PFSK-1 (cell line): ENCODE results near the gene NPY2R.

Experiments used
- SIN3A ChIP-seq: IDR thresholded peaks from 2 replicates; pipeline ENCODE4 v1.6.1; 2012; ENCODE audit warnings: mild to moderate bottlenecking, low read length, moderate library complexity, borderline replicate concordance; ENCODE audit not compliant: insufficient read depth
- TF ChIP-seq, protein P1 (sequence below), 2 experiments: IDR thresholded peaks; 2 replicates each; pipeline versions ENCODE4 v1.6.1 to v1.8.0; 2011 to 2012; ENCODE audit warnings: low read depth in 2 of 2, low read length in 2 of 2, control low read depth in 1 of 2, inconsistent platforms in 1 of 2, mild to moderate bottlenecking in 1 of 2, moderate library complexity in 1 of 2; ENCODE audit not compliant: insufficient read depth in 1 of 2

GRCh38 chr4:155245105-155245504 lies 36.7 kb downstream of the NPY2R start:
- TF ChIP-seq, protein P1, sequence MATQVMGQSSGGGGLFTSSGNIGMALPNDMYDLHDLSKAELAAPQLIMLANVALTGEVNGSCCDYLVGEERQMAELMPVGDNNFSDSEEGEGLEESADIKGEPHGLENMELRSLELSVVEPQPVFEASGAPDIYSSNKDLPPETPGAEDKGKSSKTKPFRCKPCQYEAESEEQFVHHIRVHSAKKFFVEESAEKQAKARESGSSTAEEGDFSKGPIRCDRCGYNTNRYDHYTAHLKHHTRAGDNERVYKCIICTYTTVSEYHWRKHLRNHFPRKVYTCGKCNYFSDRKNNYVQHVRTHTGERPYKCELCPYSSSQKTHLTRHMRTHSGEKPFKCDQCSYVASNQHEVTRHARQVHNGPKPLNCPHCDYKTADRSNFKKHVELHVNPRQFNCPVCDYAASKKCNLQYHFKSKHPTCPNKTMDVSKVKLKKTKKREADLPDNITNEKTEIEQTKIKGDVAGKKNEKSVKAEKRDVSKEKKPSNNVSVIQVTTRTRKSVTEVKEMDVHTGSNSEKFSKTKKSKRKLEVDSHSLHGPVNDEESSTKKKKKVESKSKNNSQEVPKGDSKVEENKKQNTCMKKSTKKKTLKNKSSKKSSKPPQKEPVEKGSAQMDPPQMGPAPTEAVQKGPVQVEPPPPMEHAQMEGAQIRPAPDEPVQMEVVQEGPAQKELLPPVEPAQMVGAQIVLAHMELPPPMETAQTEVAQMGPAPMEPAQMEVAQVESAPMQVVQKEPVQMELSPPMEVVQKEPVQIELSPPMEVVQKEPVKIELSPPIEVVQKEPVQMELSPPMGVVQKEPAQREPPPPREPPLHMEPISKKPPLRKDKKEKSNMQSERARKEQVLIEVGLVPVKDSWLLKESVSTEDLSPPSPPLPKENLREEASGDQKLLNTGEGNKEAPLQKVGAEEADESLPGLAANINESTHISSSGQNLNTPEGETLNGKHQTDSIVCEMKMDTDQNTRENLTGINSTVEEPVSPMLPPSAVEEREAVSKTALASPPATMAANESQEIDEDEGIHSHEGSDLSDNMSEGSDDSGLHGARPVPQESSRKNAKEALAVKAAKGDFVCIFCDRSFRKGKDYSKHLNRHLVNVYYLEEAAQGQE (IDR thresholded peaks at IDR 0.05; ENCODE audit: insufficient read depth in 1 of 2, low read depth in 2 of 2, low read length in 2 of 2): no peak
- no peak for TF ChIP-seq SIN3A
